ENCODE results near the gene DEGS1.

DEGS1 gene

GRCh38 chr1:224216382-224216781, 33.3 kb downstream of the DEGS1 start:
- no peak for DNase-seq

- no peak for DNase-seq
These were observed 34.9 kb downstream of the DEGS1 start for GRCh38 chr1:224217655-224218623.

GRCh38 chr1:224219011-224219611, 36.1 kb downstream of the DEGS1 start:
- DNase-seq: no peak

GRCh38 chr1:224219612-224220059, 36.6 kb downstream of the DEGS1 start:
- no peak for DNase-seq

- DNase-seq: no peak
These were observed 41.0 kb downstream of the DEGS1 start for GRCh38 chr1:224223819-224224714.

GRCh38 chr1:224226849-224227502, 43.9 kb downstream of the DEGS1 start:
- DNase-seq: no peak

- DNase-seq: no peak
These were observed 51.0 kb downstream of the DEGS1 start for GRCh38 chr1:224234017-224234416.

GRCh38 chr1:224235813-224236493, 52.9 kb downstream of the DEGS1 start:
- DNase-seq: no peak

GRCh38 chr1:224237119-224237881, 54.3 kb downstream of the DEGS1 start:
- no peak for DNase-seq

- DNase-seq: no peak
These were observed 55.2 kb downstream of the DEGS1 start for GRCh38 chr1:224238212-224238611.

- DNase-seq: no peak
These were observed 55.7 kb downstream of the DEGS1 start for GRCh38 chr1:224238756-224239155.
